AG04450 (cell line): ENCODE data around the gene GLIPR1L1. TPM values are rescaled to one million over a fixed set of nuclear protein-coding genes. Genes with fewer than 3 reads are reported as not detected.

Experiments
- CTCF ChIA-PET: fragments of 300-600, 350-600 bp; formaldehyde crosslinking; extraction: SDS; loops from one replicate; lab custom pipeline; 2022; ENCODE audit warnings: antibody characterized with exemption, inconsistent platforms; lab: Charles Lee
- POLR2A ChIA-PET: fragments of 350-600 bp; formaldehyde crosslinking; extraction: SDS; loops from one replicate; lab custom pipeline; 2021; ENCODE audit warnings: antibody characterized with exemption, inconsistent platforms; lab: Yijun Ruan, JAX
- DNase-seq: peaks from one replicate; pipeline ENCODE4 v3.0.0-alpha.2; 2011; ENCODE audit warnings: low read depth, low spot score
- H3K27ac ChIP-seq: one replicate; pipeline ENCODE4 v1.5.1; 2012; ENCODE audit warnings: low read depth, low read length, control low read depth
- H3K27me3 ChIP-seq: one replicate; pipeline ENCODE4 v1.6.0; 2012; ENCODE audit warnings: low read length; ENCODE audit not compliant: control insufficient read depth, insufficient read depth
- H3K4me3 ChIP-seq: 2 replicates; pipeline ENCODE4 v1.5.1; 2011; ENCODE audit warnings: mild to moderate bottlenecking, low read depth, low read length, control low read depth
- H3K9me3 ChIP-seq: 2 replicates; pipeline ENCODE4 v1.5.1; 2012; ENCODE audit warnings: low read length; ENCODE audit not compliant: control insufficient read depth, insufficient read depth
- CTCF ChIP-seq: IDR thresholded peaks from 2 replicates; pipeline ENCODE4 v1.5.1; 2011; ENCODE audit warnings: low read depth, low read length, control low read depth, inconsistent platforms
- polyA plus RNA-seq: library from polyadenylated mRNA; depleted of rRNA; stranded (reverse); fragments of >200 nt; gene quantifications from 2 replicates; pipeline ENCODE4 v1.2.3, GENCODE V29; 2011

The GLIPR1L1 gene
- polyA plus RNA-seq, 1 experiment, result not detected

GRCh38 chr12:75308279-75308678, 26.2 kb upstream of the GLIPR1L1 start:
- no peak overlapping the region for H3K27ac ChIP-seq
- no peak for TF ChIP-seq CTCF
- no peaks in the 10 kb centered on the region for H3K27me3 ChIP-seq
- H3K4me3 ChIP-seq, result no peak overlapping the region
- H3K9me3 ChIP-seq, result peaks cover 4% of the 10 kb centered on the region; the same call in 1 of the 2 replicates
- POLR2A ChIA-PET, result no interaction called here
- DNase-seq, result no peak
- CTCF ChIA-PET, result interaction anchor here (0.8 kb wide), 1 partner anchor 20 kb away, joined by 3 read pairs; no protein-coding TSS in a partner anchor

GRCh38 chr12:75311369-75311768, 23.1 kb upstream of the GLIPR1L1 start:
- POLR2A ChIA-PET, result no interaction called here
- no peak for TF ChIP-seq CTCF
- no peak overlapping the region for H3K4me3 ChIP-seq
- CTCF ChIA-PET, result no interaction called here
- H3K9me3 ChIP-seq, result no peaks in the 10 kb centered on the region
- no peaks in the 10 kb centered on the region for H3K27me3 ChIP-seq
- no peak for DNase-seq
- H3K27ac ChIP-seq, result no peak overlapping the region

- no peaks in the 10 kb centered on the region for H3K9me3 ChIP-seq
- no peak overlapping the region for H3K4me3 ChIP-seq
- CTCF ChIA-PET, result no interaction called here
- no peak for DNase-seq
- POLR2A ChIA-PET, result no interaction called here
- H3K27me3 ChIP-seq, result no peaks in the 10 kb centered on the region
- H3K27ac ChIP-seq, result no peak overlapping the region
- no peak for TF ChIP-seq CTCF
Observed at GRCh38 chr12:75315518-75315917, 19.0 kb upstream of the GLIPR1L1 start.

- no peak for TF ChIP-seq CTCF
- Histone ChIP-seq H3K27ac (no peak overlapping the region), H3K4me3 (no peak overlapping the region), H3K27me3 (no peaks in the 10 kb centered on the region), H3K9me3 (no peaks in the 10 kb centered on the region)
- ChIA-PET CTCF (interaction anchor here (1.0 to 1.3 kb wide), 2 partner anchors 14 to 18 kb away, joined by 3 to 4 read pairs; no protein-coding TSS in a partner anchor), POLR2A (no interaction called here)
- DNase-seq, result no peak
Observed at GRCh38 chr12:75317784-75318183, 16.7 kb upstream of the GLIPR1L1 start.

GRCh38 chr12:75322464-75322863, 12.0 kb upstream of the GLIPR1L1 start:
- Histone ChIP-seq H3K27me3 (no peaks in the 10 kb centered on the region), H3K9me3 (no peaks in the 10 kb centered on the region), H3K4me3 (no peak overlapping the region), H3K27ac (no peak overlapping the region)
- peak; percentile 52 for DNase-seq
- TF ChIP-seq CTCF, result no peak
- ChIA-PET CTCF (interaction anchor here (0.7 to 2.1 kb wide), 4 partner anchors 12 to 182 kb away, joined by 3 to 9 read pairs (median 4); partner anchors contain the start of gene GLIPR1L1), POLR2A (no interaction called here)
